Hepatocyte (in vitro differentiated cells): ENCODE data around the gene ZFYVE28. TPM values are rescaled to one million over a fixed set of nuclear protein-coding genes. Genes with fewer than 3 reads are reported as not detected.

Experiments
- DNase-seq: peaks from one replicate; pipeline ENCODE4 v3.0.0-alpha.2; 2016; ENCODE audit warnings: low spot score
- H2AFZ ChIP-seq: fragments of 200-600 bp; sonication (generic); 2 replicates; pipeline ENCODE4 v1.6.0; 2016; ENCODE audit warnings: antibody characterized with exemption, mild to moderate bottlenecking
- H3K27ac ChIP-seq: fragments of 200-600 bp; sonication (generic); 2 replicates; pipeline ENCODE4 v1.5.1; 2016; ENCODE audit warnings: mild to moderate bottlenecking
- H3K27me3 ChIP-seq: fragments of 200-600 bp; sonication (generic); 2 replicates; pipeline ENCODE4 v1.6.1; 2016
- H3K36me3 ChIP-seq: fragments of 200-600 bp; sonication (generic); replicated peaks from 2 replicates; pipeline ENCODE4 v1.5.1; 2016; ENCODE audit warnings: low read depth; ENCODE audit not compliant: insufficient read depth
- H3K4me1 ChIP-seq: fragments of 200-600 bp; sonication (generic); 2 replicates; pipeline ENCODE4 v1.5.1; 2016; ENCODE audit warnings: mild to moderate bottlenecking, moderate library complexity; ENCODE audit not compliant: insufficient read depth
- H3K4me2 ChIP-seq: fragments of 200-600 bp; sonication (generic); 2 replicates; pipeline ENCODE4 v1.6.0; 2016
- H3K4me3 ChIP-seq: fragments of 200-600 bp; sonication (generic); 2 replicates; pipeline ENCODE4 v1.5.1; 2016; ENCODE audit warnings: mild to moderate bottlenecking
- H3K79me2 ChIP-seq: fragments of 200-600 bp; sonication (generic); 2 replicates; pipeline ENCODE4 v1.6.0; 2017; ENCODE audit warnings: mild to moderate bottlenecking
- H3K9me2 ChIP-seq: fragments of 200-600 bp; sonication (generic); replicated peaks from 2 replicates; pipeline ENCODE4 v1.6.0; 2017; ENCODE audit warnings: mild to moderate bottlenecking; ENCODE audit not compliant: insufficient read depth
- H3K9me3 ChIP-seq: fragments of 200-600 bp; sonication (generic); 2 replicates; pipeline ENCODE4 v1.5.1; 2016; ENCODE audit warnings: low read depth, mild to moderate bottlenecking
- H4K20me1 ChIP-seq: fragments of 200-600 bp; sonication (generic); 2 replicates; pipeline ENCODE4 v1.6.0; 2016; ENCODE audit warnings: mild to moderate bottlenecking; ENCODE audit not compliant: insufficient read depth, poor library complexity, severe bottlenecking
- CTCF ChIP-seq: fragments of 200-600 bp; sonication (generic); IDR thresholded peaks from 2 replicates; pipeline ENCODE4 v1.5.1; 2016; ENCODE audit warnings: antibody characterized with exemption, mild to moderate bottlenecking; ENCODE audit not compliant: poor library complexity
- EZH2 ChIP-seq: fragments of 200-600 bp; sonication (generic); IDR thresholded peaks from 2 replicates; pipeline ENCODE4 v1.6.1; 2016; ENCODE audit warnings: antibody characterized with exemption, mild to moderate bottlenecking, borderline replicate concordance
- EZH2phosphoT487 ChIP-seq: fragments of 200-600 bp; sonication (generic); IDR thresholded peaks from one replicate; pipeline ENCODE4 v1.6.1; 2018; ENCODE audit warnings: antibody characterized with exemption, mild to moderate bottlenecking, low read depth, moderate library complexity; ENCODE audit not compliant: unreplicated experiment, severe bottlenecking
- WGBS: methylation state at CpG from one replicate; pipeline ENCODE4 v1.1.6; 2016; ENCODE audit warnings: low lambda C conversion rate; ENCODE audit errors: missing lambda C conversion rate; 5-methylcytosine and 5-hydroxymethylcytosine counted together
- polyA plus RNA-seq: library from polyadenylated mRNA; unstranded; fragments of >200 nt; fragmentation: Nextera tagmentation; extraction: Ambion mirVana; gene quantifications from 2 replicates; pipeline ENCODE4 v1.2.1, GENCODE V29; 2016
- total RNA-seq: library from RNA; depleted of rRNA; stranded (reverse); fragments of >200 nt; gene quantifications from 2 replicates; pipeline ENCODE4 v1.2.3, GENCODE V29; 2014

The ZFYVE28 gene
- total and polyA plus RNA-seq, 2 experiments from 2014 or later = 2.2 to 3.4 TPM

GRCh38 chr4:2305766-2306501 lies 112.5 kb downstream of the ZFYVE28 start:
- DNase-seq = no peak
- no peaks in the 10 kb centered on the region for H3K9me2 ChIP-seq
- no peaks in the 10 kb centered on the region for H3K4me1 ChIP-seq
- no peak overlapping the region for H2AFZ ChIP-seq
- no peak overlapping the region for H3K4me2 ChIP-seq
- no peak for TF ChIP-seq EZH2
- no peak for TF ChIP-seq EZH2phosphoT487
- no peak for TF ChIP-seq CTCF
- H3K27ac ChIP-seq = no peak overlapping the region
- H3K36me3 ChIP-seq = no peaks in the 10 kb centered on the region
- H3K27me3 ChIP-seq = no peaks in the 10 kb centered on the region
- 86% methylated on average over 11 of the region's 11 CpGs for WGBS
- H3K79me2 ChIP-seq = no peaks in the 10 kb centered on the region
- H3K4me3 ChIP-seq = no peak overlapping the region
- H4K20me1 ChIP-seq = no peaks in the 10 kb centered on the region
- no peaks in the 10 kb centered on the region for H3K9me3 ChIP-seq

GRCh38 chr4:2304877-2305561 lies 113.4 kb downstream of the ZFYVE28 start:
- H4K20me1 ChIP-seq = no peaks in the 10 kb centered on the region
- no peak overlapping the region for H2AFZ ChIP-seq
- H3K4me1 ChIP-seq = no peaks in the 10 kb centered on the region
- no peaks in the 10 kb centered on the region for H3K9me2 ChIP-seq
- no peak for TF ChIP-seq CTCF
- TF ChIP-seq EZH2 = no peak
- no peak for TF ChIP-seq EZH2phosphoT487
- WGBS = 94% methylated on average over 41 of the region's 41 CpGs
- no peaks in the 10 kb centered on the region for H3K79me2 ChIP-seq
- no peak overlapping the region for H3K4me2 ChIP-seq
- H3K27me3 ChIP-seq = no peaks in the 10 kb centered on the region
- H3K36me3 ChIP-seq = no peaks in the 10 kb centered on the region
- H3K9me3 ChIP-seq = no peaks in the 10 kb centered on the region
- DNase-seq = no peak
- no peak overlapping the region for H3K27ac ChIP-seq
- no peak overlapping the region for H3K4me3 ChIP-seq

GRCh38 chr4:2304321-2304876 lies 114.0 kb downstream of the ZFYVE28 start:
- no peak for TF ChIP-seq CTCF
- no peak for TF ChIP-seq EZH2
- TF ChIP-seq EZH2phosphoT487 = no peak
- Histone ChIP-seq H3K27ac (no peak overlapping the region), H3K9me3 (no peaks in the 10 kb centered on the region), H3K79me2 (no peaks in the 10 kb centered on the region), H4K20me1 (no peaks in the 10 kb centered on the region), H3K4me3 (no peak overlapping the region), H3K4me1 (no peaks in the 10 kb centered on the region), H3K9me2 (no peaks in the 10 kb centered on the region), H3K27me3 (no peaks in the 10 kb centered on the region), H3K4me2 (no peak overlapping the region), H2AFZ (no peak overlapping the region), H3K36me3 (no peaks in the 10 kb centered on the region)
- no peak for DNase-seq
- 91% methylated on average over 32 of the region's 32 CpGs for WGBS
